Erythroblast (primary cell): ENCODE data around the gene IDI1.

Experiments
- GATA1 ChIP-seq: IDR thresholded peaks from 2 replicates; pipeline ENCODE4 v1.6.1; 2011; ENCODE audit warnings: low read depth, mild to moderate bottlenecking, control low read depth, low read length, moderate library complexity
- POLR2A ChIP-seq: IDR thresholded peaks from 2 replicates; pipeline ENCODE4 v1.6.1; 2011; ENCODE audit warnings: mild to moderate bottlenecking, low read length

- TF ChIP-seq POLR2A (no peak), GATA1 (no peak)
Measured at GRCh38 chr10:1019362-1019761, 29.6 kb downstream of the IDI1 start.
